H1 (cell line): Measurements from ENCODE around the gene COASY. TPM values are rescaled to one million over a fixed set of nuclear protein-coding genes. Genes with fewer than 3 reads are reported as not detected.

Experiments used
- CTCF ChIA-PET: fragments of 300-600 bp; sonication (Branson Sonifier 250); formaldehyde crosslinking; loops from one replicate; lab custom pipeline; 2021; ENCODE audit not compliant: partially characterized antibody; lab: Charles Lee
- POLR2A ChIA-PET: fragments of 300-600 bp; sonication (Branson Sonifier 250); formaldehyde crosslinking; loops from one replicate; lab custom pipeline; 2021; ENCODE audit warnings: inconsistent platforms; ENCODE audit not compliant: partially characterized antibody; lab: Charles Lee
- DNase-seq, 2 experiments: peaks; one replicate each; pipeline versions ENCODE4 v3.0.0 to v3.0.0-alpha.2; 2010 to 2022; ENCODE audit warnings: low spot score in 2 of 2, low read depth in 1 of 2, mixed read lengths in 1 of 2
- FAIRE-seq: peaks from 2 replicates; lab custom pipeline; 2011; peaks lifted over from hg19 to GRCh38; lab: Jason Lieb, UNC
- H2AFZ ChIP-seq: 2 replicates; pipeline ENCODE4 v1.8.1; 2012; ENCODE audit warnings: low read length, inconsistent platforms
- H2AK5ac ChIP-seq: 2 replicates; pipeline ENCODE4 v1.6.1; 2013; ENCODE audit warnings: low read depth, low read length
- H2BK120ac ChIP-seq: replicated peaks from 2 replicates; pipeline ENCODE3; 2013; ENCODE audit warnings: low read depth, low read length, inconsistent platforms
- H2BK12ac ChIP-seq: 2 replicates; pipeline ENCODE4 v1.6.1; 2013; ENCODE audit warnings: low read depth, low read length
- H2BK15ac ChIP-seq: 2 replicates; pipeline ENCODE4 v1.6.1; 2013; ENCODE audit warnings: low read length
- H2BK20ac ChIP-seq: 2 replicates; pipeline ENCODE4 v1.6.1; 2013; ENCODE audit warnings: low read length
- H2BK5ac ChIP-seq: 2 replicates; pipeline ENCODE4 v1.6.1; 2013; ENCODE audit warnings: low read depth, low read length
- H3K14ac ChIP-seq: 2 replicates; pipeline ENCODE4 v1.6.1; 2013; ENCODE audit warnings: inconsistent platforms; ENCODE audit not compliant: insufficient read length
- H3K18ac ChIP-seq: 2 replicates; pipeline ENCODE4 v1.6.1; 2013; ENCODE audit warnings: low read length; ENCODE audit errors: extremely low read depth
- H3K23ac ChIP-seq: 2 replicates; pipeline ENCODE4 v1.6.1; 2013; ENCODE audit warnings: inconsistent platforms; ENCODE audit not compliant: insufficient read length
- H3K23me2 ChIP-seq: 2 replicates; pipeline ENCODE4 v1.6.1; 2013; ENCODE audit warnings: low read depth, low read length
- H3K27ac ChIP-seq: 2 replicates; pipeline ENCODE4 v1.6.1; 2011; ENCODE audit warnings: low read depth, low read length, inconsistent platforms
- H3K27me3 ChIP-seq, 4 experiments: replicated peaks in 1 of 4; 1 replicate in 1 of 4; 2 replicates in 3 of 4; pipeline versions ENCODE4 v1.6.1 to v1.8.1; 2011 to 2013; ENCODE audit warnings: low read length in 3 of 4, mild to moderate bottlenecking in 3 of 4, inconsistent platforms in 2 of 4, mixed read lengths in 2 of 4, moderate library complexity in 1 of 4; ENCODE audit not compliant: control insufficient read depth in 3 of 4, insufficient read depth in 3 of 4; ENCODE audit errors: extremely low read depth in 1 of 4
- H3K36me3 ChIP-seq, 4 experiments: 2 replicates each; pipeline versions ENCODE4 v1.6.1 to v1.8.1; 2011 to 2013; ENCODE audit warnings: mild to moderate bottlenecking in 4 of 4, low read length in 3 of 4, moderate library complexity in 2 of 4, control low read depth in 1 of 4, inconsistent platforms in 1 of 4; ENCODE audit not compliant: insufficient read depth in 4 of 4, control insufficient read depth in 2 of 4
- H3K4ac ChIP-seq: replicated peaks from 2 replicates; pipeline ENCODE3; 2013; ENCODE audit warnings: low read length, low read depth, mixed read lengths, inconsistent platforms; ENCODE audit not compliant: insufficient read length
- H3K4me1 ChIP-seq, 4 experiments: replicated peaks in 1 of 4; 1 replicate in 1 of 4; 2 replicates in 3 of 4; pipeline versions ENCODE4 v1.6.1 to v1.8.1; 2011 to 2013; ENCODE audit warnings: low read length in 3 of 4, inconsistent platforms in 2 of 4, mixed read lengths in 1 of 4; ENCODE audit not compliant: insufficient read depth in 4 of 4, control insufficient read depth in 3 of 4
- H3K4me2 ChIP-seq, 2 experiments: 2 replicates each; pipeline versions ENCODE4 v1.6.1 to v1.8.1; 2011 to 2013; ENCODE audit warnings: low read depth in 2 of 2, low read length in 2 of 2, control low read depth in 1 of 2, inconsistent platforms in 1 of 2, mild to moderate bottlenecking in 1 of 2; ENCODE audit not compliant: insufficient read depth in 1 of 2
- H3K4me3 ChIP-seq, 4 experiments: fragments of 200-600, 300-600 bp in 1 of 4; sonication (generic), shearing (Covaris generic), sonication (Bioruptor Twin) in 1 of 4; 2 replicates each; pipeline versions ENCODE4 v1.5.1 to v1.8.1; 2011 to 2016; ENCODE audit warnings: low read length in 4 of 4, low read depth in 3 of 4, control low read depth in 2 of 4, inconsistent platforms in 2 of 4, mild to moderate bottlenecking in 2 of 4, mixed read lengths in 1 of 4, moderate library complexity in 1 of 4; ENCODE audit not compliant: insufficient read depth in 2 of 4; ENCODE audit errors: extremely low read depth in 1 of 4
- H3K56ac ChIP-seq: replicated peaks from 2 replicates; pipeline ENCODE3; 2013; ENCODE audit warnings: low read depth, mild to moderate bottlenecking, mixed read lengths, low read length, inconsistent platforms; ENCODE audit not compliant: insufficient read length
- H3K79me1 ChIP-seq: 2 replicates; pipeline ENCODE4 v1.6.1; 2013; ENCODE audit warnings: low read depth, low read length, control low read depth
- H3K79me2 ChIP-seq, 2 experiments: 2 replicates each; pipeline versions ENCODE4 v1.6.1 to v1.8.1; 2012 to 2013; ENCODE audit warnings: low read length in 2 of 2, mild to moderate bottlenecking in 2 of 2, inconsistent platforms in 1 of 2; ENCODE audit not compliant: insufficient read depth in 2 of 2, control insufficient read depth in 1 of 2
- H3K9ac ChIP-seq, 4 experiments: replicated peaks in 1 of 4; 1 replicate in 1 of 4; 2 replicates in 3 of 4; pipeline versions ENCODE4 v1.6.1 to v1.8.1; 2011 to 2013; ENCODE audit warnings: low read depth in 3 of 4, low read length in 3 of 4, control low read depth in 2 of 4, mild to moderate bottlenecking in 2 of 4, moderate library complexity in 2 of 4, inconsistent platforms in 1 of 4; ENCODE audit errors: extremely low read depth in 1 of 4
- H3K9me3 ChIP-seq, 2 experiments: 2 replicates each; pipeline versions ENCODE4 v1.6.1 to v1.8.1; 2012 to 2013; ENCODE audit warnings: mild to moderate bottlenecking in 2 of 2, moderate library complexity in 2 of 2, control low read depth in 1 of 2, inconsistent platforms in 1 of 2, low read depth in 1 of 2, low read length in 1 of 2, mixed read lengths in 1 of 2; ENCODE audit not compliant: insufficient read depth in 2 of 2
- H4K20me1 ChIP-seq, 2 experiments: replicated peaks in 1 of 2; 2 replicates each; pipeline versions ENCODE3 to v1.8.1; 2011 to 2013; ENCODE audit warnings: inconsistent platforms in 2 of 2, low read length in 2 of 2, mild to moderate bottlenecking in 1 of 2; ENCODE audit not compliant: insufficient read depth in 2 of 2, control insufficient read depth in 1 of 2
- H4K5ac ChIP-seq: 2 replicates; pipeline ENCODE4 v1.6.1; 2013; ENCODE audit warnings: low read length, low read depth, mixed read lengths, inconsistent platforms; ENCODE audit not compliant: insufficient read length
- H4K8ac ChIP-seq: 2 replicates; pipeline ENCODE4 v1.8.0; 2013; ENCODE audit warnings: mild to moderate bottlenecking, moderate library complexity, low read length, inconsistent platforms; ENCODE audit not compliant: insufficient read depth; ENCODE audit errors: extremely low read depth
- H4K91ac ChIP-seq: replicated peaks from 2 replicates; pipeline ENCODE3; 2013; ENCODE audit warnings: low read length, mixed read lengths, inconsistent platforms; ENCODE audit not compliant: insufficient read length
- WGBS, 2 experiments: shearing (Covaris generic) in 1 of 2; methylation state at CpG; one replicate each; pipeline versions ENCODE4 v1.1.6 to v1.1.7; 2013 to 2015; ENCODE audit warnings: low lambda C conversion rate in 2 of 2, mixed read lengths in 2 of 2, inconsistent platforms in 1 of 2, low coverage in 1 of 2, missing lambda C conversion rate in 1 of 2; ENCODE audit not compliant: insufficient replicate concordance in 2 of 2, insufficient coverage in 1 of 2, insufficient read length in 1 of 2; ENCODE audit errors: extremely low coverage in 1 of 2, missing lambda C conversion rate in 1 of 2; 5-methylcytosine and 5-hydroxymethylcytosine counted together
- polyA plus RNA-seq, 7 experiments: library from polyadenylated mRNA; depleted of rRNA in 3 of 7; stranded (reverse) in 5 of 7; unstranded in 2 of 7; fragments of >200 nt in 5 of 7; fragments of 200-250 nt in 2 of 7; gene quantifications; 1 replicate in 5 of 7; 2 replicates in 1 of 7; 4 replicates in 1 of 7; pipeline versions ENCODE4 v1.2.1 to v1.2.3, GENCODE V29; 2011 to 2013; ENCODE audit warnings: missing spikeins in 2 of 7, mixed read lengths in 2 of 7
- total RNA-seq: library from RNA; stranded (reverse); fragmentation: NEBNext Ultra II Directional; extraction: Animal tissue kit (Norgen Biotek cat#: 25700); gene quantifications from 2 replicates; pipeline ENCODE4 v1.2.1, GENCODE V29; 2021

COASY gene
- total and polyA plus RNA-seq, 2 of the 8 experiments (the other 6 are each of a cell fraction or from before 2014, with no cell fraction given), result 64.5 to 100 TPM

DNA sequence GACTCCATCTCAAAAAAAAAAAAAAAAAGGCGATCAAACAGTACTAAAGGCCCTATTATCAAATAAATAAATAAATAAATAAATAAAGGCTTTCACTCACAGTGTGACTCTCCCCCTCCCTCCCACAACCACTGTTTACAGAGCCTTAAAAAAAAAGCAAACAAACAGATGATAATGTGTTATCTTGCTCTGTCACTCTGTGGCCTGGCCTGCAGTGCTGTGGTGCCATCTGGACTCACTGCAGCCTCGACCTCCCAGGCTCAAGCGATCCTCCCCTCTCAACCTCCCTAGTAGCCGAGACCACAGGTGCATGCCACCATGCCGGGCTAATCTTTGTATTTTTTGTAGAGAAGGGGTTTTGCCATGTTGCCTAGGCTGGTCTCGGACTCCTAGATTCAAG is 34.0 kb upstream of the COASY start:
- Histone ChIP-seq H4K91ac (no peak overlapping the region), H3K23ac (no peak overlapping the region), H4K20me1 (no peaks in the 10 kb centered on the region), H2AFZ (no peak overlapping the region), H4K5ac (no peak overlapping the region), H3K79me2 (no peaks in the 10 kb centered on the region), H3K79me1 (no peaks in the 10 kb centered on the region), H3K4me3 (no peak overlapping the region), H3K9ac (no peak overlapping the region), H2BK120ac (no peak overlapping the region), H2BK5ac (no peak overlapping the region), H3K23me2 (no peaks in the 10 kb centered on the region; the same call in 1 of the 2 replicates), H2BK15ac (no peak overlapping the region), H3K4me2 (no peak overlapping the region), H3K36me3 (no peaks in the 10 kb centered on the region), H3K14ac (no peak overlapping the region), H3K4ac (no peak overlapping the region), H2BK12ac (no peak overlapping the region), H2BK20ac (no peak overlapping the region), H3K56ac (no peak overlapping the region), H4K8ac (no peak overlapping the region), H3K9me3 (no peaks in the 10 kb centered on the region), H2AK5ac (no peak overlapping the region), H3K18ac (no peak overlapping the region), H3K27ac (no peak overlapping the region), H3K27me3 (peaks cover 0 to 6% (median 0%) of the 10 kb centered on the region in 4 experiments; a peak in 3 of 7 replicates), H3K4me1 (no peaks in the 10 kb centered on the region; a peak in 1 of 7 replicates)
- ChIA-PET POLR2A (interaction anchor here (0.6 to 1.9 kb wide), 4 partner anchors 8 to 632 kb away, joined by 3 to 5 read pairs (median 4); partner anchors contain the start of gene NAGLU), CTCF (interaction anchor here (0.6 to 6.3 kb wide), 38 partner anchors 8 to 1349 kb away, joined by 3 to 69 read pairs (median 4); partner anchors contain the start of genes CAVIN1, HSPB9 and STAT3)
- DNase-seq (no peak), FAIRE-seq (no peak)
- 88% methylated on average over 5 of the region's 6 CpGs; no CpG with 5 or more reads in 1 of the 2 experiments for WGBS, 2 experiments
